ENCODE data around the gene EMC8. TPM values are rescaled to one million over a fixed set of nuclear protein-coding genes. Genes with fewer than 3 reads are reported as not detected.

The EMC8 gene
- total RNA-seq, 1 donor from 2014 or later, result 45.2 TPM

- TF ChIP-seq, protein P1, sequence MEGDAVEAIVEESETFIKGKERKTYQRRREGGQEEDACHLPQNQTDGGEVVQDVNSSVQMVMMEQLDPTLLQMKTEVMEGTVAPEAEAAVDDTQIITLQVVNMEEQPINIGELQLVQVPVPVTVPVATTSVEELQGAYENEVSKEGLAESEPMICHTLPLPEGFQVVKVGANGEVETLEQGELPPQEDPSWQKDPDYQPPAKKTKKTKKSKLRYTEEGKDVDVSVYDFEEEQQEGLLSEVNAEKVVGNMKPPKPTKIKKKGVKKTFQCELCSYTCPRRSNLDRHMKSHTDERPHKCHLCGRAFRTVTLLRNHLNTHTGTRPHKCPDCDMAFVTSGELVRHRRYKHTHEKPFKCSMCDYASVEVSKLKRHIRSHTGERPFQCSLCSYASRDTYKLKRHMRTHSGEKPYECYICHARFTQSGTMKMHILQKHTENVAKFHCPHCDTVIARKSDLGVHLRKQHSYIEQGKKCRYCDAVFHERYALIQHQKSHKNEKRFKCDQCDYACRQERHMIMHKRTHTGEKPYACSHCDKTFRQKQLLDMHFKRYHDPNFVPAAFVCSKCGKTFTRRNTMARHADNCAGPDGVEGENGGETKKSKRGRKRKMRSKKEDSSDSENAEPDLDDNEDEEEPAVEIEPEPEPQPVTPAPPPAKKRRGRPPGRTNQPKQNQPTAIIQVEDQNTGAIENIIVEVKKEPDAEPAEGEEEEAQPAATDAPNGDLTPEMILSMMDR (IDR thresholded peaks at IDR 0.05; ENCODE audit: unreplicated experiment), result no peak
- Mint-ChIP-seq H3K4me3 (ENCODE audit: low read depth) (peak overlapping the region; percentile 89), H3K4me1 (ENCODE audit: low read depth) (peaks cover 37% of the 10 kb centered on the region), H3K9me3 (ENCODE audit: low read depth) (no peaks in the 10 kb centered on the region), H3K36me3 (ENCODE audit: insufficient read depth) (peaks cover 23% of the 10 kb centered on the region), H3K27me3 (no peaks in the 10 kb centered on the region), H3K27ac (peak overlapping the region; percentile 98)
- DNase-seq (ENCODE audit: low spot score, unreplicated experiment), result no peak
Observed at GRCh38 chr16:85798283-85798776, 1.0 kb downstream of the EMC8 start.

- peak overlapping the region; percentile 72 for H3K27ac Mint-ChIP-seq
- DNase-seq (ENCODE audit: low spot score, unreplicated experiment), result no peak
- peaks cover 2% of the 10 kb centered on the region for H3K9me3 Mint-ChIP-seq (ENCODE audit: low read depth)
- no peak overlapping the region for H3K4me3 Mint-ChIP-seq (ENCODE audit: low read depth)
- H3K27me3 Mint-ChIP-seq, result no peaks in the 10 kb centered on the region
- peaks cover 28% of the 10 kb centered on the region for H3K36me3 Mint-ChIP-seq (ENCODE audit: insufficient read depth)
- peaks cover 33% of the 10 kb centered on the region for H3K4me1 Mint-ChIP-seq (ENCODE audit: low read depth)
- TF ChIP-seq, protein P1 (IDR thresholded peaks at IDR 0.05; ENCODE audit: unreplicated experiment), result no peak
Observed at GRCh38 chr16:85796599-85796998, 2.7 kb downstream of the EMC8 start.

GRCh38 chr16:85796152-85796551 is 3.2 kb downstream of the EMC8 start:
- TF ChIP-seq, protein P1 (IDR thresholded peaks at IDR 0.05; ENCODE audit: unreplicated experiment), result no peak
- H3K4me1 Mint-ChIP-seq (ENCODE audit: low read depth), result peaks cover 29% of the 10 kb centered on the region
- H3K9me3 Mint-ChIP-seq (ENCODE audit: low read depth), result peaks cover 3% of the 10 kb centered on the region
- H3K36me3 Mint-ChIP-seq (ENCODE audit: insufficient read depth), result peaks cover 28% of the 10 kb centered on the region
- DNase-seq (ENCODE audit: low spot score, unreplicated experiment), result no peak
- no peak overlapping the region for H3K4me3 Mint-ChIP-seq (ENCODE audit: low read depth)
- H3K27ac Mint-ChIP-seq, result no peak overlapping the region
- no peaks in the 10 kb centered on the region for H3K27me3 Mint-ChIP-seq

GRCh38 chr16:85794696-85795095 is 4.6 kb downstream of the EMC8 start:
- no peak overlapping the region for H3K4me3 Mint-ChIP-seq (ENCODE audit: low read depth)
- peaks cover 17% of the 10 kb centered on the region for H3K4me1 Mint-ChIP-seq (ENCODE audit: low read depth)
- DNase-seq (ENCODE audit: low spot score, unreplicated experiment), result no peak
- TF ChIP-seq, protein P1 (IDR thresholded peaks at IDR 0.05; ENCODE audit: unreplicated experiment), result no peak
- peaks cover 28% of the 10 kb centered on the region for H3K36me3 Mint-ChIP-seq (ENCODE audit: insufficient read depth)
- H3K27me3 Mint-ChIP-seq, result no peaks in the 10 kb centered on the region
- peaks cover 3% of the 10 kb centered on the region for H3K9me3 Mint-ChIP-seq (ENCODE audit: low read depth)
- peak overlapping the region; percentile 60 for H3K27ac Mint-ChIP-seq

DNA sequence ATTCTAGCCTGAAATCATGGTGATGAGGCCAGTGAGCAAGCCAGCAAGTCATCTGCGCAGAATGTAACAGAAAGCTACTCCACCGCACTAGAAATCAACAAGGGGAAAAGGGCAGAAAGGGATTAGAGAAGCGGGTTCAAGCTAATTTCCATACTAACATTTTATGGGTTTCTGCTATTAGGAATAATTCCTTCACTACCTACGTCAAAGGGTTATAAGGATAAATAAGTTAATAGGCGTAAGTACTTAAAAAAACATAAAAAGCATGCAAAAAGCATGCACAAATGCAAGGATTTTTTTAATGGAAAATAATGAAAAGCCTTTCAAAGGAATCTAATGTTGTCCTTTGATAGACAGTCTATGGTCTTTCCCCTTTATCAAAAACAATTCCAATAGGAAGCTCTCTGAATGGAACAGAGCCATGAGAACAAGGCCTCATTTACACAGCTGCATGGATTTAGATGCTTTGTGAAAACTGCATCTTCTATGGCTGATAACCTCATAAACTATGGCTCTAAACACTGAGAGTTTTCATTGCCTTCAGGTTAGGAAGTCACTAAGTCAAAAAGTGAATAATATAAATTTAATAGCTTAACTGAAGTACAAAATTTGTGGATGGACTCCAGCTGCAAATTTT is 5.6 kb downstream of the EMC8 start:
- H3K4me1 Mint-ChIP-seq (ENCODE audit: low read depth), result peaks cover 17% of the 10 kb centered on the region
- peak overlapping the region; percentile 58 for H3K27ac Mint-ChIP-seq
- DNase-seq (ENCODE audit: low spot score, unreplicated experiment), result no peak
- H3K36me3 Mint-ChIP-seq (ENCODE audit: insufficient read depth), result peaks cover 28% of the 10 kb centered on the region
- H3K27me3 Mint-ChIP-seq, result no peaks in the 10 kb centered on the region
- no peak overlapping the region for H3K4me3 Mint-ChIP-seq (ENCODE audit: low read depth)
- H3K9me3 Mint-ChIP-seq (ENCODE audit: low read depth), result peaks cover 3% of the 10 kb centered on the region
- TF ChIP-seq, protein P1 (IDR thresholded peaks at IDR 0.05; ENCODE audit: unreplicated experiment), result no peak
